Spleen (tissue), 7 donors: ENCODE measurements around the gene CDIP1.

Experiments used
- POLR2A ChIP-seq, 3 donors: fragments of 450-650 bp; IDR thresholded peaks; one replicate each; pipeline ENCODE4 v1.5.1; 2017; ENCODE audit warnings: antibody characterized with exemption in 3 of 3, mild to moderate bottlenecking in 1 of 3
- POLR2AphosphoS5 ChIP-seq, 3 donors: sonication (generic); formaldehyde crosslinking; IDR thresholded peaks; one replicate each; pipeline ENCODE4 v1.5.1; 2017; ENCODE audit warnings: antibody characterized with exemption in 3 of 3
- TF ChIP-seq, protein P1 (sequence below), 11 experiments: fragments of 200-600 bp in 7 of 11; fragments of 450-650 bp in 4 of 11; sonication (generic) in 4 of 11; IDR thresholded peaks in 8 of 11; conservative IDR thresholded peaks in 3 of 11; 1 replicate in 7 of 11; 2 replicates in 4 of 11; pipeline versions ENCODE4 v1.4.0 to v1.8.0; 2016 to 2021; ENCODE audit warnings: antibody characterized with exemption in 11 of 11, inconsistent platforms in 4 of 11, mild to moderate bottlenecking in 1 of 11
- donor health status: DM: no; HTN: no; CAD: no; lungs with moderate emphysema.
- donor health status: DM: no; HTN: no; CAD: no.
- donor health status: DM: no; HTN: no; CAD: no.

GRCh38 chr16:4522051-4522581 is 16.5 kb downstream of the CDIP1 start:
- TF ChIP-seq, protein P1, sequence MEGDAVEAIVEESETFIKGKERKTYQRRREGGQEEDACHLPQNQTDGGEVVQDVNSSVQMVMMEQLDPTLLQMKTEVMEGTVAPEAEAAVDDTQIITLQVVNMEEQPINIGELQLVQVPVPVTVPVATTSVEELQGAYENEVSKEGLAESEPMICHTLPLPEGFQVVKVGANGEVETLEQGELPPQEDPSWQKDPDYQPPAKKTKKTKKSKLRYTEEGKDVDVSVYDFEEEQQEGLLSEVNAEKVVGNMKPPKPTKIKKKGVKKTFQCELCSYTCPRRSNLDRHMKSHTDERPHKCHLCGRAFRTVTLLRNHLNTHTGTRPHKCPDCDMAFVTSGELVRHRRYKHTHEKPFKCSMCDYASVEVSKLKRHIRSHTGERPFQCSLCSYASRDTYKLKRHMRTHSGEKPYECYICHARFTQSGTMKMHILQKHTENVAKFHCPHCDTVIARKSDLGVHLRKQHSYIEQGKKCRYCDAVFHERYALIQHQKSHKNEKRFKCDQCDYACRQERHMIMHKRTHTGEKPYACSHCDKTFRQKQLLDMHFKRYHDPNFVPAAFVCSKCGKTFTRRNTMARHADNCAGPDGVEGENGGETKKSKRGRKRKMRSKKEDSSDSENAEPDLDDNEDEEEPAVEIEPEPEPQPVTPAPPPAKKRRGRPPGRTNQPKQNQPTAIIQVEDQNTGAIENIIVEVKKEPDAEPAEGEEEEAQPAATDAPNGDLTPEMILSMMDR (IDR thresholded peaks at IDR 0.05 in 8 of 11, conservative IDR thresholded peaks at IDR 0.05 in 3 of 11) = no peak
- TF ChIP-seq POLR2A (IDR thresholded peaks at IDR 0.05) (no peak), POLR2AphosphoS5 (IDR thresholded peaks at IDR 0.05) (peak in 1 of 3 donors; percentile 42)
